Measurements from ENCODE around the gene APLP1. TPM values are rescaled to one million over a fixed set of nuclear protein-coding genes. Genes with fewer than 3 reads are reported as not detected.

APLP1 gene
- total RNA-seq, 1 experiment from 2014 or later: 2.0 TPM

- no peak overlapping the region for H2AFZ ChIP-seq
- no peaks in the 10 kb centered on the region for H3F3A ChIP-seq (ENCODE audit: insufficient read depth, low read depth)
- ChIA-PET CTCF (no interaction called here), POLR2A (ENCODE audit: unreplicated experiment) (no interaction called here)
- intact Hi-C loops (cut with micrococcal nuclease; ENCODE audit: unreplicated experiment): no loop called here
- no peaks in the 10 kb centered on the region for H3K9me3 ChIP-seq (ENCODE audit: insufficient read depth, low read depth)
- H3K27ac ChIP-seq: no peak overlapping the region
- TF ChIP-seq EZH2 (IDR thresholded peaks at IDR 0.05; ENCODE audit: low read depth) (no peak), CTCF (conservative IDR thresholded peaks at IDR 0.05) (no peak)
- no peak overlapping the region for H3K4me2 ChIP-seq
- no peaks in the 10 kb centered on the region for H3K79me2 ChIP-seq (ENCODE audit: low read depth)
- H4K20me1 ChIP-seq (ENCODE audit: insufficient read depth): 0 out of 2 replicates have a peak, but pooled peaks cover 3% of the 10 kb centered on the region
- H3K36me3 ChIP-seq (ENCODE audit: low read depth): no peaks in the 10 kb centered on the region
- BruUV-seq (replicated peaks): no TSS peak
- H3K9me2 ChIP-seq (ENCODE audit: insufficient read depth): no peaks in the 10 kb centered on the region
- peaks cover 80% of the 10 kb centered on the region for H3K27me3 ChIP-seq (ENCODE audit: insufficient read depth, low read depth)
- no peaks in the 10 kb centered on the region for H3K4me1 ChIP-seq (replicated peaks; ENCODE audit: insufficient read depth)
- DNase-seq: peak in 1 of 2 experiments; percentile 35
- no peak overlapping the region for H3K4me3 ChIP-seq
Observed at GRCh38 chr19:35828692-35829301, 39.6 kb upstream of the APLP1 start.

GRCh38 chr19:35830986-35831385 lies 37.4 kb upstream of the APLP1 start:
- BruUV-seq (replicated peaks): no TSS peak
- H3K79me2 ChIP-seq (ENCODE audit: low read depth): no peaks in the 10 kb centered on the region
- H3F3A ChIP-seq (ENCODE audit: insufficient read depth, low read depth): no peaks in the 10 kb centered on the region
- 0 out of 2 replicates have a peak, but pooled peaks cover 3% of the 10 kb centered on the region for H4K20me1 ChIP-seq (ENCODE audit: insufficient read depth)
- TF ChIP-seq CTCF (conservative IDR thresholded peaks at IDR 0.05): no peak
- TF ChIP-seq EZH2 (IDR thresholded peaks at IDR 0.05; ENCODE audit: low read depth): no peak
- ChIA-PET CTCF (no interaction called here), POLR2A (ENCODE audit: unreplicated experiment) (no interaction called here)
- DNase-seq: no peak
- H3K4me2 ChIP-seq: no peak overlapping the region
- H2AFZ ChIP-seq: no peak overlapping the region
- no peak overlapping the region for H3K27ac ChIP-seq
- intact Hi-C loops (cut with micrococcal nuclease; ENCODE audit: unreplicated experiment): no loop called here
- no peaks in the 10 kb centered on the region for H3K4me1 ChIP-seq (replicated peaks; ENCODE audit: insufficient read depth)
- no peaks in the 10 kb centered on the region for H3K36me3 ChIP-seq (ENCODE audit: low read depth)
- no peaks in the 10 kb centered on the region for H3K9me3 ChIP-seq (ENCODE audit: insufficient read depth, low read depth)
- H3K27me3 ChIP-seq (ENCODE audit: insufficient read depth, low read depth): peaks cover 86% of the 10 kb centered on the region
- no peak overlapping the region for H3K4me3 ChIP-seq
- H3K9me2 ChIP-seq (ENCODE audit: insufficient read depth): no peaks in the 10 kb centered on the region

GRCh38 chr19:35832054-35832453 lies 36.3 kb upstream of the APLP1 start:
- Histone ChIP-seq H3K4me3 (no peak overlapping the region), H3K27ac (no peak overlapping the region), H3K4me1 (replicated peaks; ENCODE audit: insufficient read depth) (no peaks in the 10 kb centered on the region), H3K9me3 (ENCODE audit: insufficient read depth, low read depth) (no peaks in the 10 kb centered on the region), H3K27me3 (ENCODE audit: insufficient read depth, low read depth) (peaks cover 87% of the 10 kb centered on the region), H3K79me2 (ENCODE audit: low read depth) (no peaks in the 10 kb centered on the region), H3K36me3 (ENCODE audit: low read depth) (no peaks in the 10 kb centered on the region), H2AFZ (no peak overlapping the region), H4K20me1 (ENCODE audit: insufficient read depth) (0 out of 2 replicates have a peak, but pooled peaks cover 3% of the 10 kb centered on the region), H3F3A (ENCODE audit: insufficient read depth, low read depth) (no peaks in the 10 kb centered on the region), H3K4me2 (no peak overlapping the region), H3K9me2 (ENCODE audit: insufficient read depth) (no peaks in the 10 kb centered on the region)
- no peak for DNase-seq
- POLR2A ChIA-PET (ENCODE audit: unreplicated experiment): no interaction called here
- intact Hi-C loops (cut with micrococcal nuclease; ENCODE audit: unreplicated experiment): no loop called here
- TF ChIP-seq EZH2 (IDR thresholded peaks at IDR 0.05; ENCODE audit: low read depth) (no peak), CTCF (conservative IDR thresholded peaks at IDR 0.05) (no peak)
- BruUV-seq (replicated peaks): no TSS peak
- CTCF ChIA-PET: no interaction called here
